ENCODE data around the gene FGFR3. TPM values are rescaled to one million over a fixed set of nuclear protein-coding genes. Genes with fewer than 3 reads are reported as not detected.

FGFR3 gene
- total and polyA plus RNA-seq, 9 of the 15 experiments (the other 6 are each of a cell fraction or from before 2014, with no cell fraction given) = 1.2 to 60.4 (median 12.7) TPM

- peak; percentile 59; the same call in 1 of the 2 replicates for TF ChIP-seq FOXK1 (CRISPR knock-in tag; IDR thresholded peaks at IDR 0.05; ENCODE audit: borderline replicate concordance)
- no peak for TF ChIP-seq TFE3 (CRISPR knock-in tag; IDR thresholded peaks at IDR 0.05)
- TF ChIP-seq HNRNPL (IDR thresholded peaks at IDR 0.05; ENCODE audit: low read depth, low read length) = peak; percentile 91; the same call in 1 of the 2 replicates
- no peak for TF ChIP-seq TCF3 (CRISPR knock-in tag; IDR thresholded peaks at IDR 0.05)
- no peak for TF ChIP-seq BRD4 (IDR thresholded peaks at IDR 0.05)
- TF ChIP-seq ZBTB12 (CRISPR knock-in tag; IDR thresholded peaks at IDR 0.05) = no peak
- TF ChIP-seq ELF4 (CRISPR knock-in tag; IDR thresholded peaks at IDR 0.05) = no peak
- no peak for TF ChIP-seq E2F3 (CRISPR knock-in tag; IDR thresholded peaks at IDR 0.05)
- no peak for TF ChIP-seq NCOA2 (IDR thresholded peaks at IDR 0.05; ENCODE audit: partially characterized antibody in 2 of 2)
- TF ChIP-seq E2F6 (IDR thresholded peaks at IDR 0.05; ENCODE audit: borderline replicate concordance in 1 of 2, extremely low read depth in 1 of 2, insufficient read depth in 1 of 2, insufficient read length in 1 of 2, low read depth in 1 of 2, low read length in 1 of 2, poor library complexity in 1 of 2, severe bottlenecking in 1 of 2) = peak in 1 of 2 experiments; percentile 38
- no peak for TF ChIP-seq RHOXF2B (CRISPR knock-in tag; conservative IDR thresholded peaks at IDR 0.05)
- TF ChIP-seq MYC (IDR thresholded peaks at IDR 0.05; ENCODE audit: low read depth, low read length) = peak; percentile 55; the same call in 1 of the 2 replicates
- no peak for TF ChIP-seq MYC (CRISPR knock-in tag; IDR thresholded peaks at IDR 0.05; ENCODE audit: borderline replicate concordance, low read depth)
- TF ChIP-seq ARID3A (IDR thresholded peaks at IDR 0.05; ENCODE audit: borderline replicate concordance, low read depth, low read length) = no peak
- no peak for TF ChIP-seq MBD2 (IDR thresholded peaks at IDR 0.05; ENCODE audit: borderline replicate concordance, low read depth)
- no peak for TF ChIP-seq TSHZ1 (CRISPR knock-in tag; IDR thresholded peaks at IDR 0.05)
- TF ChIP-seq DACH1 (IDR thresholded peaks at IDR 0.05; ENCODE audit: partially characterized antibody) = peak; percentile 42
- TF ChIP-seq PYGO2 (tag; IDR thresholded peaks at IDR 0.05) = no peak
- no peak for TF ChIP-seq ZNF316 (IDR thresholded peaks at IDR 0.05)
- no peak for TF ChIP-seq HDAC3 (IDR thresholded peaks at IDR 0.05; ENCODE audit: borderline replicate concordance, partially characterized antibody)
Observed at GRCh38 chr4:1746265-1746691, 46.8 kb upstream of the FGFR3 start (continued).
